GM19035 (cell line): ENCODE data around the gene SLC15A3.
"Not testable (repeated sequence)": the region's sequence is repeated elsewhere in the genome, so short reads cannot be mapped to it uniquely, and the experiment has no call there.

Experiments
- ATAC-seq: cut with Tn5 transposase; IDR thresholded peaks from one replicate; pipeline ENCODE4 v1.9.1; 2021; ENCODE audit not compliant: unreplicated experiment

Gene SLC15A3

DNA sequence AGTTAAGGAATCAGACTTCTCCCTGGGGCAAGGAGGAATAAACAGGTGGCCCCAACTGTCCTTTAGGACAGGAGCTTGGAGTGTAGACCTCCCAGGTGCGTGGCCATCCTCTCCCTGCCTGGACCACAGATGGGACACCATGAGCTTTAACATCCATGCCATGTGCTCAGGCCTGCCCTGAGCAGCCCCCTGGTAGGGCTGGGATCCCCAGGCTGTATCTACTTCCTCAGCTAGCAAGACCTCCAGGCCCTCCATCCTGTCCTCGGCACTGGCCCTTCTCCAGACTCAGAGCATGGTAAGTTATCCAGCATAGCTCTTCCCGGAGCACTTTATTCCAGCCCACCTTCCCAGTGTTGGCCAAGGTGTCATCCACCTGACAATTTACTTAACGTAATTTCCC lies 25.2 kb upstream of the SLC15A3 start:
- ATAC-seq, result no peak

- ATAC-seq, result no peak
These were observed 22.8 kb upstream of the SLC15A3 start for GRCh38 chr11:60974726-60975125.

DNA sequence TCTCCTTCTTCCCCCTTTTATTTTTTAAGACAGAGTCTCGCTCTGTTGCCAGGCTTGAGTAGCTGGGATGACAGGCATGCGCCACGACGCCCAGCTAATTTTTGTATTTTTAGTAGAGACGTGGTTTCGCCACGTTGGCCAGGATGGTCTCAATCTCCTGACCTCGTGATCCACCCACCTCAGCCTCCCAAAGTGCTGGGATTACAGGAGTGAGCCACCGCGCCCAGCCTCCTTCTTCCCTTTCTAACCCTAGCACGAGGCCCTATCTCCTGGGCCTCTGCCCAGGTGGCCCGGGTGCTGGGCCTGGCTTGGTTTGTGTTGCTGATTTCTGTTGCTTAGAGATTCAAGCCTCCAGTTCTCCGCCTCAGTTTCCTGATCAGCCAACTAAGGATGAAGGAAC lies 22.3 kb upstream of the SLC15A3 start:
- not testable (repeated sequence) for ATAC-seq

DNA sequence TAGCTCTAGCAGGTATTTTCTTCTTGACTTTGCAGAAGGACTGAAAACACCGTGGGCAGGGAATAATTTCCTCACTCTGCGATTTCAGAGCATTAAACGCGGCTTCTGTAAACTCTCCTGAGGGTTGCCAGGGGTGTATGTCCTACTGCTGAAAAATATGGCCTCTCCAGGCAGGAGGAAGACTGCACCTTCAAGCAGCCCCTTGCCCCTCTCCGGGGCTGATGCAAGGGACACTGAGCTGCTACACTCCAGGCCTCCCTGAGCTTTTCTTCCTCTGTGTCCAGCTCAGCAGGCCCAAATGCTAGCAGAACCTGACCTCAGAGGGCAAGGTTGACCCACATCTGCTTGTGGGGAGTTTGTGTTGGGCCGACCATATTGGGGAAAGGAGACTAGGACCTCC lies 21.7 kb upstream of the SLC15A3 start:
- ATAC-seq, result no peak

DNA sequence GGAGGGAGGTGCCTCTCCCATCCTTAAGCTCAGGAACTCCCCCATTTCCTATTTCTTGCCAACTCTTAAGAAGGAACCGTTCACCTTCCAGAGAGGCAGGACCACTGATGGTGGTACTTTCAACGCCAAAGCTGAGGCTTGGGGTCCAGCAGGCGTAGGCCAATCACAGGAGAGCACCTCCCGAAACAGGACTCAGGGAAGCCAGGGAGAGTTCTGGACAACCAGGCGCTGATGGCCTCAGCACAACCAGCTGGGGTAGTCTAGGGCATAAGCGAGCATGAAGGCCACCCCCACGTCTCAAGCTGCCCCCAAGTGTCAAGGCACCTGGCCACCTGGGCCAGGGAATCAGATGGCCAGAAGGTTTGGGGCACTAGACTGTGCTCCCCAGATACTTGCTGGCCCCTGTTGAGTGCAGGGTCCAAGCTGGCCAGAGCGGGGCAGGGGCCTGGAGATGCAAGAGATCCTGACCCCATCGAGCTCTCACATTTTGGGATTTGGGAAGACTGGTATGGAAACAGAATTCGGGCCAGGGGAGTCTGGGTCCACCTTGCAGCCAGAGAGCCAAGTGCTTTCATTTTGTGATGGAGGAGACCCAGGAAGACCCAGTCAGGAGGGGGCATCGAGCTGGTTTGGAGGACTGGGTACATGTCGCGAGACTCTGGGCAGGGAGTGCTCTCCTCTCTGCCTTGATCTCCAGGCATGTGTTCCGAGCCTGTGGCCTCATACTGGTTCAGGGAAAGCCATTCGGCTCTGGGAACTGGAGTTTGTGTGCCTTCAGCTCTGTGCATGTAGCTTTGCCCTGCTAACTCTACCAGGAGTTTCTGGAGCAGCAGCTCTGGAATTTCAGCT lies 20.4 kb upstream of the SLC15A3 start:
- ATAC-seq, result no peak

- no peak for ATAC-seq
These were observed 19.5 kb upstream of the SLC15A3 start, which contains the start of gene CD6 for GRCh38 chr11:60971520-60971919. TSS of gene CD6 (plus strand) at chr11:60971680. CDS start at chr11:60971866, 186 bp downstream.

DNA sequence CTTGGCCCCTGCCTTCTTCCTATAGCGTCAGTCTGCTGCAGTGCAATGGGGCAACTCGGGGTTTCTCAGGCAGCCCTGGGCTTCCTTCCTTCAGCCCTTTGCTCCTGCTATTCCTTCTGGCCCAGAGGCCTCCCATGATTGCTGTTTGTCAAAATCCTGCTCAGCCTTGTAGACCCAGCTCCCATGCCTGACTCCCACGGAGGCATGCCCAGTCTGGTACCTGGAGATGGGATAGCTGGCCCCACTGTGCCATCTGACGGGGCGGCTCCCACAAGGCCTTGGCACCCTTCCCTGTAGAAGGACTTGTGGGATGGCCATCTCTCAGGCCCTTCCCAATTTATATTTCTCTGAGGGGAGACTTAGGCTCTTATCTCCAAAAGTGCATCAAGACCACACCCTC lies 18.9 kb upstream of the SLC15A3 start:
- no peak for ATAC-seq

DNA sequence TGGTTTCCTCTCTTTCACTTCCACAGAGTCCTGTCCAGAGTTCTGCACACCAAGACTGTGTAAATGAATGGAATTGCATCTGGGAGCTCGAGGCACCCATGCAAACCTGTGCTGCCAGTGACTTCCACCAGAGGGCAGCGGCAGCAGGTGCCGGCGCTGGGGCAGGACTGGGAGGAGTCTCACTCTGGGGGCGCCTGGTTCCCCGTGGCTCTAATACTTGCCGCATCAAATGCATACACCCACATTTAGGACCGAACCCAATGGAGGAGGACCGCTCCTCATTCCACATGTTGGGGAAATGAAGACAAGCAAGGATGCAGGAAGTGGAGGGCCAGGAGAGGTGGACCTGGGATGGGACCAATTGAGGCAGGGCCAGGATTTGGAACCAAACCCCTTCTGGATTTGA lies 18.4 kb upstream of the SLC15A3 start:
- ATAC-seq, result peak; percentile 70

DNA sequence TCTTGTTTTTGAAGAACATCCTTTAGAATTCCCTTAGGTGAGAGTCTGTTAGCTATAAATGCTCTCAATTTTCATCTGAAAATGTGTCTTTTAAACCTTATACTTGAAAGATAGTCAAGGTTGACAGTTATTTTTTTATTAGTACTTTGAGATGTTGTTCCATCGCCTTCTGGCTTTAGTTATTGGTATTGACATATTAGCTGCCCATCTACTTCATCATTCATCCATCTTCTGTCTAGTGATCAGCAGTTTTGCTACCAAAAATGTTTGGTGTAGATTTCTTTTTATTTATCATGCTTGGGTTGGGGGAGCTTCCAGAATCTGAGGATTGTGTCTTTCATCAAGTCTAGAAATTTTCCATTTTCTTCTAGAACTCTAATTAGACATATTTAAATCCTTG lies 16.2 kb upstream of the SLC15A3 start:
- ATAC-seq, result no peak

DNA sequence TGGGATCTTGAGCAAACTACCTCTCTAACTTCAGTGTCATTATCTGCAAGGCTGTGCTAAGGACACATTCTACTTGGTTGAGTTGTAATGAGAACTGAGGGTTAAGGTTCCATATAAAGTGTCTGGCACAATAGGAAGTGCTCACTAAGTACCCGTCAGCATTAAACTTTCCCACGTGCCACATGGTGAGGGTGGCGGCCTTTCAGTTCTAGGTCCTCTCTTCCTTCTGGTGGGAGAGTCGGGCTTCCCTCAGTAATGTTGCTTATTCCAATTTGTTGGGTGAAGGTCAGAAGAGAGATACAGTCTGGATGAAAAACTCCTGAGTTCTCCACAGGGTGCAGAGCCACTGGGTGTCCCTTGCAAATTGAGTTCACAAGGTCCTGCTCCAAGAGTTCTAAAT lies 14.9 kb upstream of the SLC15A3 start:
- ATAC-seq, result no peak

DNA sequence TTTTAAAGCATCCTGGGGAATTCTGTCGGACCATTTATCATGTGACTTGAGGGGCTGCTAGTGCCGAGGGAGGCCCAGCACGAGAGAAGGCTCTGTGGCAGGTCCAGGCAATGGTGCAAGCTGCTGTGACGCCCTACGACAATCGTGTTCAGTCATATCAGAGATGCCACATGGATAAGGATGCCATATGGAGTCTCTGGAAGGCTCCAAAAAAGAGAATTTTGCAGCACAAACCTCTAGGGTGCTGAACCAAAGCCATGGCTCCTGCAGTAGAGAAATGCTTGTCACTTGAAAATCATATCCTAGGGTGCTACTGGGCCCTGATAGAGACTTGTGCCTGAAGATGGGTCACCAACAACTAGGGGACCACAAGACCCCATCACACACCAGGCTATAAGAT lies 12.8 kb upstream of the SLC15A3 start:
- ATAC-seq, result no peak

GRCh38 chr11:60960405-60960804 lies 8.4 kb upstream of the SLC15A3 start:
- ATAC-seq, result no peak

DNA sequence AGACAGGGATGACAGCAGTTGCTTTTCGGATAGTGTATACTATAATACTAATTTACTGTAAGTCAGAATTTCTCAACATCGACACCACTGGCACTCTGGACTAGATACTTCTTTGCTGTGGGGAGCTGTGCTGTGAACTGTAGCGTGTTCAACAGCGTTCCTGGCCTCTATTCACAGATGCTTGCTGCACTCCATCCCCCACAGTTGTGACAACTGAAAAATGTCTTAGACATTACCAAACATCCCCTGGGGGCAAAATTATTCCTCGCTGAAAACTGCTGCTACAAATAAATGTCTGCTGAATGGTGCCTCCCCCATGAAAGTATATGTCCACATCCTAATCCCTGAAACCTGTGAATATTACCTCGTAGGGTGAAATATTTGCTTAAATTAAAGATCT lies 7.5 kb upstream of the SLC15A3 start:
- ATAC-seq, result no peak

GRCh38 chr11:60957188-60957587 lies 5.2 kb upstream of the SLC15A3 start:
- no peak for ATAC-seq

DNA sequence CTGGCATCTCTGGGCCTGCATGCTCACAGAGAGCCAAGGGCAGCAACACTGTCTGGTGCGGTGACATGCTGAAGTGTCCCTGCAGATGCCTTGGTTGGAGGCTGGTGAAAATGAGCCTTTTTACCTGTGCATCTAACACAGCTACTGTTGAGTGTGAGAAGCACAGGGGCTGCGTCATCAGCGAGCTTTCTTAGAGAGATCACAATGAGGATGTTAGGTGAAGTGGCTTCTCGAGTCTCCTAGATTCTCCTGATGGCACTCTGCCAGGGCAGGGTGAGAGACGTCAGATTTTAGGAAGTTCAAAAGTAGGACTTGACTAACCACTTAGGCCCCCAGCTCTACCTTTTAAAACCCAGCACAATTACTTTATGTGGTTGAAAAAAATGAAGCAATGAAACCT lies 3.6 kb upstream of the SLC15A3 start:
- no peak for ATAC-seq

- no peak for ATAC-seq
These were observed 2.4 kb upstream of the SLC15A3 start for GRCh38 chr11:60954421-60954820.

DNA sequence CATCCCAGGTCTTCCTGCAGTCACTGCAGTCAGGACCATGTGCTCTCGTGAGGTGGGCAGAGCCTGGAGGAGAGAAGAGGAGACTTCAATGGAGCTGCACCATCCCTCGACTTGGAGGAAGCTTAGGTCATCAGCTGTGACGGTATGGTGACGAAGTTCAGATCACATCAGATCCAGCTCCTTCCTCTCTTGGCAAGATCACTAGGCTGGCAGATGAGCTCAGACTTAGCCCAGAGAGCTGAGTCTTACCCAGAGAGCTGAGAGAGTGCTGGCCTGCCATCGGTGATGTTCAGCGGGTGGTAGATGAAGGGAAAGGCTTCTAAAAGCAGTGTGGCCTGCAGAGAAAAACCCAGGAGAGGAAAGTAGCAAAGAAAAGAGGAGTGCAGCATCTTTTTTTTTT lies 1.8 kb upstream of the SLC15A3 start:
- no peak for ATAC-seq

GRCh38 chr11:60952742-60953170 lies 780 bp upstream of the SLC15A3 start:
- no peak for ATAC-seq

DNA sequence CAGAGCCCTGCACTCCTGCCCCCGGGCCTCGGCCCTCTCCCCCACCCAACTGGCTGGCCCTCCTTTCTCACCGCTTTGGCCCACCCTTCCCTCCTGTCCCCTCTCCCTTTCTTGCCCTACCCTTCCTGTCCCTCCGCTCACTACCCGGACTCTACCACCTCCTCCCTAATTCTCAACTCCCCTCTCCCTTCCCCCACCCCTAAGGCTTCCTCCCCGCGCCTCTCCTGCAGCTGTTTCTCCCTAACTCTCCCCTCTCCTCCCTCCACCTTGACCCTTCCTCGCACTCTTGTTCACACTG lies 421 bp downstream of the SLC15A3 start:
- no peak for ATAC-seq

- no peak for ATAC-seq
These were observed 907 bp downstream of the SLC15A3 start for GRCh38 chr11:60950933-60951605.

DNA sequence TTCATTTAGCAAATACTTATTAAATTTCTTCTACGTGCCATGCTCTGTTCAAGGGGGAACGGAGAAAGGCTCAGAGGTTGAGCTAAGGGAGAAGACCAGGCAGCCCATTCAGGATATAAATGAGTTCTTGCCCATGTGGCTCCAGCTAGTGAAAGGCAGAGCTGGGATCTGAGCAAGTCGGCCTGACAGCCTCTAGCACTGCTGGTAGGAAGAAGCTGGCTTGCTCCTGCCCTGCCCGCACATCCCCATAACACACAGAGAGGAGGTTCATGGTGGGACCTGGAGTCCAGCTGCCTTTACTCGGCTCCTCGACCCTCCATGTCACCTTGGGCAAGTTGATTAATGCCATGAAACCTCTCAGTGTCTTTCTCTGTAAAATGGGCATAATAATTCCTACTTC lies 2.0 kb downstream of the SLC15A3 start:
- no peak for ATAC-seq

DNA sequence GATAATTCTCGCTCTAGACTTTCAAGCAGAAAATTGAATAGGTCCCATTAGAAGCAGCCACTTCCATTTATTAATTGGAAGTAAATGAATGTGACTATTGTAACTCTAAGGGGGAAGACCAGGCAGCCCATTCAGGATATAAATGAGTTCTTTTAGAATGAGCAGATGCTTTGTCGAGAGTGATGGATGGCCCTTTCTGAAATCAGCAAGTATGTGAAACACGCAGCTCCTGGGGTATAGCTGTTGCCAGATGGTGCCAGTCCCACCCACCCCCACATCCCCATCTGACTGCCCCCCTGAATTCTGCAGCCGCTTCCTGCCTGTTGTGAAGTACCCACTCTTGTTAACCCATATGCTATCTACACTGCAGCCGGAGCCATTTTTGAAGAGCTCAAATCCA lies 3.7 kb downstream of the SLC15A3 start:
- ATAC-seq, result no peak

GRCh38 chr11:60947700-60948099 lies 4.3 kb downstream of the SLC15A3 start:
- no peak for ATAC-seq
